GM21390 (cell line): ENCODE measurements around the gene CD2BP2.

ENCODE experiments used
- ATAC-seq: cut with Tn5 transposase; IDR thresholded peaks from one replicate; pipeline ENCODE4 v1.9.1; 2021; ENCODE audit not compliant: unreplicated experiment

The CD2BP2 gene

DNA sequence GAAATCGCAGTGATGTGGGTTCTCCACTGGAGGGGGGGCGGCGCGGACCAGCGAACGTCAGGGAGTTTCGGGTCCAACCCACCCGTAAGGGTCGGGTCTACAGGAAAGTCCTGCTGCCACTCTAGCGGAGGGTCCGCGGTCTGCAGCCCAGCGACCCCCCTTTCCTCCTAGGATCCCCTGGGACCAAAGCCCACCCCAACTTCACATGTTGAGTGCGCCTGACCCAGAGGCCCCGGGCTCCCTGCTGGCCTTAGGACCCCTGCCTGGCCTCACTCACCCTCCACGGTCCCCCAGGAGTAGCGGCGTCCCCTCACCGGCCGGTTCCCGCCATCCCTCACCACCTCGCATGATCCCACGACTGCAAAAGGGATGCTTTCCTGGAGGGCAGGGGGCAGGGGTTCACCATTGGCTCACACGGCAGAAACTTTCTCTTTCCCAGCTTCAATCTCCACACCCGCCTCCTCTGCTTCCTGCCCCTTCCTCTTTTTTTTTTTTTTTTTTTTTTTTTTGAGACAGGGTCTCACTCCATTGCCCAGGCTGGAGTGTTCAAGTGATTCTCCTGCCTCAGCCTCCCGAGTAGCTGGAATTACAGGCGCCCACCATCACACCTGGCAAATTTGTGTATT, 24.2 kb upstream of the CD2BP2 start:
- ATAC-seq = no peak

DNA sequence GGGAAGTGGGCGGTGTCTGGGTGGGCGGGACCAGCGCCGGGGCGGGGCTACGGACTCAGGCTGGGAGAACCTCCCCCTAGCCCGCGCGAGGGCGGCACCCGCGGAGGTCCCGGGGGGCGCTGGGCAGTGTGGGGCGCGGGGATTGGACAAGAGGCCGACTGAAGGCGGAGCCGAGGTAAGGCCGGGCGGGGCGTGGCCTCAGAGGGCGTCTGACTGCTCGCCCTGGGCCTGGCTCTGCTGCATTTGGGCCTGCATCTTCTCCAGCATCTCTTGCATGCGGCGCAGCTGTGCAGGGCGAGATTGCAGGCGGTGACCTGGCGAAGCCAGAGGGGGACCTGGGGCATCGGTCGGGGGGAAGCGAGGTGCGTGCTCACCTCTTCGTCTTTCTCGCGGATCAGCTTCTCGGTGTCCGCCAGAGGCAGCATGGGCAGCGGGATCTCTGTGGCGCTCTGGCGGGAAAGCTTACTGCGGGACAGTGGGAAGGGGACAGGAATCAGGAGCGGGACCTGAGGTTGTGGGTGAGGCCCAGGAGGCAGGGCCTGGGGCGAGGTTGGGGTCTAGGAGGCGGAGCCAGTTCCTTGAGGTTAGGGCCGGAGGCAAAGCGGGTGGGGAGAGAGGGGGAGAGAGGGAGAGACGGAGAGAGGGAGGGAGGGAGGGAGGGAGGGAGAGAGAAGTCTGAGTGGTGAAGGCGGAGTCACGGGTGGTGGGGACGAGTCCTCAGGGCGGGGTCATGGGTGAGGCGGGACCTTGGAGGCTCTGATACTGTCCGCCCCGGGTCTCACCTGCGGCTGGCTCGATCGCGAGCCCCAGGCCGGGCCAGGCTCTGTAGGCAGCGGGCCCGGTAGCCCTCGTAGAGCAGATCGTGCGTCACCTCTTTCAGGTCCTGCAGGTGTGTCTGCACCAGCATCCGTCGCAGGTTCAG, 23.4 kb upstream of the CD2BP2 start:
- peak; percentile 78 for ATAC-seq

DNA sequence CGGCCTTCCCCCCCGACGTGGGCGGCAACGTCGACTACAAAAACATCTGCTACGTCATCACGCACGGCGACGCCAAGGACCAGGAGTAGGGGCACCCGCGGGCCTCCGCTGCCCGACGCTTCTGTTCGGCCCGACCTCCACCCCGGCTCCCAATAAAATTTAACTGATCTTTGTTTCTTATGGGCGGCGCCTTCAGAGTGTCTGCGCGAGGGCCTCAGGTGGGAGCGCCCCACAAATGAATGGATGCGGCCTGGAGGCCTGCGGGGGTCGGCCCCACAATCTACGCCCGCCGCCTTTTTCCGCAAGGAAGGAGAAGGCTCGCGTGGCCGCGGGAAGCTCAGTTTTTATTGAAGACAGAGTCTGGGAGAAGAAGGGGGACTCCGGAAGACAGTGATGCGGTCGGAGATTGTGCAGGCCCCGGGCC, 22.7 kb upstream of the CD2BP2 start:
- ATAC-seq = peak; percentile 26

DNA sequence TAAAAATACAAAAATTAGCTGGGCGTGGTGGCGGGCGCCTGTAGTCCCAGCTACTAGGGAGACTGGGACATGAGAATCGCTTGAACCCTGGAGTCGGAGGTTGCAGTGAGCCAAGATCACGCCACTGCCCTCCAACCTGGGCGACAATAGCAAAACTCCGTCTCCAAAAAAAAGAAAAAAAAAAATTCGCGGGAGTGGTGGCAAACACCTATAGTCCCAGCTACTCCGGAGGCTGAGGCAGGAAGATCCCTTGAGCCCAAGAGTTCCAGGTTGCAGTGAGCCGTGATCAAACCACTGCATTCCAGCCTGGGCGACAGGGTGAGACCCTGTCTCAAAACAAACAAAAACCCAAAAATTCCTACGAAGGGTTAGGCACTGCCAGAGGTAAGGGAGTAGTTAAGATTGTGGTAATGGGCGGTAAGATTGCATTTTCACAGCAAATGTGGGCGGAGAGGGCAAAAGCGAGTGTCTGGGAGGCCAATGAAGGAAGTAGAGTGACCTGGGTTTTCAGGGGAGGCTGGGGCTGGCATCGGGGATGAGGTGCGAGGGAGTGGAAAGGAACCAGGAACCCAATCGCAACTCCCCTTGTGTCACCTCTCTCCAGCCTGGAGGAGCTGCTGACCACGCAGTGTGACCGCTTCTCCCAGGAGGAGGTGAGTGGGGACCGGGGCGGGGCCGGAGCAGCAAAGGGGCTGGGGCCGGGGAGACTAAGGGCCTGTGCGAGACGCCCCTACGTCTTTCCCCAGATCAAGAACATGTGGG, 22.1 kb upstream of the CD2BP2 start:
- ATAC-seq = no peak

DNA sequence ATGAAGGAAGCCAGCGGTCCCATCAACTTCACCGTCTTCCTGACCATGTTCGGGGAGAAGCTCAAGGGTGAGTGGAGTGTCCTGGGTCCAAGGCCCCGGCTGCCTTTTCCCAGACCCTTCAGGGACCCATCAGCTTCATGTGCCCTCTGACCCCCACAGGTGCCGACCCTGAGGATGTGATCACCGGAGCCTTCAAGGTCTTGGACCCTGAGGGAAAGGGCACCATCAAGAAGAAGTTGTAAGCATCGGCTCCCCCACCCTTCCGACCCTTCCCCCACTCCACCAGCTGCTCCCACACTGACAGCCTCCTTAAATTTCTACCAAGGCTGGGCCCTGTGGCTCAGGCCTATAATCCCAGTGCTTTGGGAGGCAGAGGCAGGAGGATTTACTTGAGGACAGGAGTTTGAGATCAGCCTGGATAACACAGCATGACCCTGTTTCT, 21.4 kb upstream of the CD2BP2 start:
- no peak for ATAC-seq

DNA sequence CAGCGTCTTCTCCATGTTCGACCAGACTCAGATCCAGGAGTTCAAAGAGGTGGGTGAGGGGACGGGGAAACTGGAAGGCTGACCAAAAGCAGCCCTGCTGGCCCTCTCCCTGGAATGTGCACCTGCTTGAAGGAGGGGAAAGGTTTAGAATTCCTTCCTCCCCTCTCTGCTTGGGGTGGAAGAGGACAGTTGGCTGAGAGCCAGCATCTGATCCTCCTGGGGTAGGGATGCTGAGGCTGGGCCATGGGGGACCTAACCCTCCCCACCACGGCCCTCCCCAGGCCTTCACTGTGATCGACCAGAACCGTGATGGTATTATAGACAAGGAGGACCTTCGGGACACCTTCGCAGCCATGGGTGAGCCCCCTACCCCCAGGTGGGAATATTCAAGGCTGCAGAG, 20.8 kb upstream of the CD2BP2 start:
- no peak for ATAC-seq

GRCh38 chr16:30374538-30374937, 19.4 kb upstream of the CD2BP2 start, which contains the start of gene MYL11:
MYL11 (plus strand) TSS chr16:30374802; CDS start chr16:30374858, 56 bp downstream.
- ATAC-seq = no peak

DNA sequence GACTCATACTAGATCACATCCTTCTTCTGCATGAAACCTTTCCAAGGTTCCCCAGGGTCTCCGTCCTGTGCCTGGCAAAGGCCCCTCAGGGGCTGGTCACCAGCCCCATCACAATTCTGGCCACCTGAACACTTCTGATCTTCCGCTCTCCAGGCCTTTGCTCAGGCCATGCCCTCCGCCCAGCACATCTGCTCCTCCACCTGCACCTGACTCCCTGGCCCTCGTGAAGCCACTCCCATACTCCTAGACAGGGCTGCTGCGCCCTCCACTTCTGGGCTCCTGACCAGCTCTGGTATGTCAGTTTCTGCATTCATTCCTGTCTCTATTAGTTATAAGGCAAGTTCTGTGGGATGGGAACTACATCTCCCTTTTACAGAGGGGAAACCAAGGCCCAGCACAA, 17.6 kb upstream of the CD2BP2 start:
- no peak for ATAC-seq

DNA sequence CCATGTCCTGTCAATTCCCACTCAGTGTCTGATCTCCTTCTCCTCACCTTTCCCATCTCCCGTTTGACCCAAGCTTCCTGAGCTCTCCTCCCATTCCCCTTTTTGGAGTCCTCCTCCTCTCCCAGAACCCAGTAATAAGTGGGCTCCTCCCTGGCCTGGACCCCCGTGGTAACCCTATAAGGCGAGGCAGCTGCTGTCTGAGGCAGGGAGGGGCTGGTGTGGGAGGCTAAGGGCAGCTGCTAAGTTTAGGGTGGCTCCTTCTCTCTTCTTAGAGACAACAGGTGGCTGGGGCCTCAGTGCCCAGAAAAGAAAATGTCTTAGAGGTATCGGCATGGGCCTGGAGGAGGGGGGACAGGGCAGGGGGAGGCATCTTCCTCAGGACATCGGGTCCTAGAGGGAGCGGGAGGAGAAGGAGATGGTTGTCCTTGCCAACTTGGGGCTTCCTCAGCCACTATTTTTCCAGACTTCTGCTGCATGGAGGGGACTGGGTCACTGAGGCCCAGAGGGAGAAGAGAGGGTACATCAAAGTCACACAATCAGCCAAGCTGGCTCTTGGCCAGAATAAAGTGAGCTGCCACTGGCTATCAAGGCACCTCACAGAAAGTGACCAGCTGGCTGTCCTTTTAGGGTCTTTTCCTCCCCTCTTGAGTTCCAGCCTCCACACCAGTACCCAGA, 17.1 kb upstream of the CD2BP2 start:
- no peak for ATAC-seq

DNA sequence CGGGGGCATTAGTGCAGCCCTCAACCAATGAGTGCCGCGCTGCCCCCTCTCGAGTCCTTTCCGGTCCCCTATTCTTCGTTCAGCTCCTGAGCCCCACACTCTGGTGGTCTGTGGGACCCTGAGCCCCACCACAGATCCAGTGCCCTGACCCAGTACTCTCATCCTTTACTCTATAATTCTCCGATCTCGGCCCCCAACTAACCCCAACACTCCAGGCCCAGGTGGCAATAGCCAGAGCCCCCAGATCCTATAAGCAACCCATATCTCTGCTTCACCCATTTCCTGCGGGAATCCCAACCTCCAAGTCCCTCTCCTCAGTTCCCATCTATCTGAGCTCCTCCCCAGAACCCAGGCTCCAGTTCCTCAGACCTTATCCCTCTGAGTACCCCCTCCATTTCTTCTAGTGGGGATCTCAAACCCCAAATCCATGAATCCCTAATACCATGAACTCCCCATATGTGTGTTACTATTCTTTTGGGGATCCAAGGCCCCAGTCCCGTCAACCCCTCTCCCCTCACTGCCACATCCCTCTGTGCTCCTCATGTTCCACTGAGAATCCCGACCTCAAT, 16.2 kb upstream of the CD2BP2 start:
- ATAC-seq = no peak

- ATAC-seq = peak; percentile 74
These were observed 15.5 kb upstream of the CD2BP2 start, which contains the start of gene TBC1D10B for GRCh38 chr16:30370456-30371247. TBC1D10B (minus strand) TSS chr16:30370494; CDS start chr16:30370183, 311 bp downstream.

DNA sequence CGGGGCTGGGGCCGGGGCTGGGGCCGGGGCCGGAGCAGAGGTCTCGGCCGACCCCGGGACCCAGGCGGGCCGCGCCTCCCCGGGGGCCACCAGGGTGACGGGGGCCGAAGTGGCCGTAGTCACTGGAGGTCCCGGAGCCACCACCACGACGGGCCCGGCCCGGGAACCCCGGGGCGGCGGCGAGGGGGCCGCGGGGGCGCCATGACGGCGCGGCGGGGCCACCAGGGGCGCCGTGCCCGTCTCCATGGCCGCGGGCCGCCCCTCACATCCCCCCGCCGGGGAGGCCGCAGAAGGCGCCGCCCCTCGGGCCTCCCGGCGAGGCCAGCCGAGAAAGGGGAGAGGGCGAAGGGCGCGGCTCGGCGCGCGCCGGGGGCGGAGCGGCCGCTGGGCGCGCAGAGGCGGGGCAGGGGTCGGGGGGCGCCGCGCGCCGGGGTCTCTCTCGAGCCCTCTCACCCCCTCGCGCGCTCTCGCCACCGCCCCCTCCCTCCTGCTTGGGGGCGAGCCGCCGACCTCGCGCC, 14.9 kb upstream of the CD2BP2 start:
- peak; percentile 8 for ATAC-seq

DNA sequence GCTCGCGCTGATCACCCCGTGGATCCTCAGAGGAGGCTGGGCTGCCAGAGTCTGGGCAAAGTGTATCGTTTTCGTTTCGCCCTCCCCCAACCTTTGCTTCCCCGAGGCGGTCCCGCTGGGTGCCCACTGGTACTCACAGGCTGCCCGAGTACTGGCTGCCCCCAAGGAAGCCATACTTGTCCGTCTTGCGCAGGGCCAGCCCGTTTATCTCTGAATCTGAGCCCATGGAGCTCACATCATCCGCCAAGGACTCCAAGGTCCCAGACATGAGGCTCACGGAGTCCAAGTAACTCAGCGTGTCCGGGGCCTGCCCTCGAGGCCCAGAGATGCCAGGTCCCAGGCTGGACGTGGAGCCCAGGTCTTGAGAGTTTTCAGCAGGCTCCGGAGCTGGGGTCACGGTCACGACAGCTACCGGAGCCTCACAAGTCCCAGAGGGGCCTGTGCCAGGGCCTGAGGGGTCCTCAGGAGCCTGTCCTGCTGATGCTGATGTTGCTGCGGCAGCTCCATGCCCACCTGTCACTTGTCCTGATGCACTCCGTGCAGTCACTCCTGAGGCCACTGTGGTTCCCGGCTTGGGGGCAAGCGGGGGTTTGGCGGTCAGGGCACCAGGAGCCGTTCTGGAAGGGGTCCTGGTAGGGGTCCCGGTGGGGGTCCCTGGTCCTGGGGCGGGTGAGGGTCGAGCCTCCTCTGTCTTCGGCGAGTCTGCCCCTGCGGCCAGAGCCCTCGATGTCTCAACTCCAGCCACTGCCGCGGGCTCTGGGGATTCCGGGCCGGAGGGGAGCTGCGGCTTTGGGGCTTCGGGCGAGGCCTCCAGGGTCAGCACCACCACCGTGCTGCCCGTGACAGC, 14.2 kb upstream of the CD2BP2 start:
- no peak for ATAC-seq

GRCh38 chr16:30368792-30369090, 13.6 kb upstream of the CD2BP2 start:
- ATAC-seq = no peak

DNA sequence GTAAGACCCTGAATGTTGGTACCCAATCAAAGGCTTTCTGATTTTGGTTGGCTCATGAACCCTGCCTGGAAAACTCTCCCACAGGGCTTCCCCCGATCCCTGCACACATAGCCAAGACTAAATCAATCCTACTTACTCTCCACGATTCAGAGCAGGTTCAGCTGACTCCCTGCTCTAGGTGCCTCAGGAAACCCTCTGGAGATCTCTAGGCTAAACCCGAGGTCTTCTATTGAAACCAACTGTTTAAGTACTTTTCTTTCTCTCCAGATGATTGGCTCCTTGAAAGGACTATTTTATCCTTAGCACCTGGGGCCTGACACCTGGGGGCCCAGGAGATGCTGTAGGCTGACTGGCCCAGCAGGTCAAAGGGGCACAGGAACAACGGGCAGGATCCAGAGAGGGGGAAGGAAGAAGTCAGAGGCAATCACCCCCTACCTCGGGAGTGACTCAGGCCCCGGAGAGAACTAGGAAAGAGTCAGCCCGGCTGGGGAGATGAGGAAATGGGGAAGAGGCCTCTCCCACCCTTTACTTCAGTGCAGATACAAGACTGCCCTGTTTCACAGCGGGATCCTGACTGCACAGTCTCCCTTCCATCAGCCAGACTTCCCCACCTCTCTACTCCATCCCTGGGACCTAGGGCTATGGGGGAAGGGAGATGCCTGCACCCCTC, 13.1 kb upstream of the CD2BP2 start:
- no peak for ATAC-seq

DNA sequence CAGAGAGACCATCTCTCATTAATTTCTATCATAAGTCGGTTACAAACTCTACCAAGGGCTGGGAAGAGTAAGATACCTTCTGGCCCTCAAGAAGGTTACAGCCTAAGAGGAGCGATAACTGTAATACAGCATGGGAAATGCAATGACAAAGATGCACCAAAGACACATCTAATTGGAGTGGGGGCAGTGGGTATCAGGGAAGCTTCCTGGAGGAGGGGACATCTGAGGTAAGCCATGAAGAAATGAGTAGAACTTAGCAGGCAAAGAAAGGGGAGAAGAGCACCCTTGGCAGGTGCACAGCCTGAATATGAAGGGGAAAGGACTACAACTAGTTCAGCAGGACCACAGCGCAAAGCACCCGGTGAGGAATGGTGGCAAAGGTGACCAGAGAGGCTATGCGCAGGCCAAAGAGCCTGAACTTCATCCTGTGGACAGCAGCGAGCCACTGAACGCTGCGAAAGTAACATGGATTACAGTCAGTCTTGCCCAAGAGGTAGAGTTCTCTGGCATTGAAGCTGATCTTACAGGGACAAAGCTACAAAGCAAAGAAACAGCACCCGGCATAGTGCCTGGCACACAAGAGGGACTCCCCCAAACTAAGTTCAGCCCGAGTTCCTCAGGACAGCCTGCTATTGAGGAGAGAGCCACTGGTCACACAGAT, 12.4 kb upstream of the CD2BP2 start:
- ATAC-seq = no peak

- no peak for ATAC-seq
These were observed 11.4 kb upstream of the CD2BP2 start for GRCh38 chr16:30366511-30366910.

DNA sequence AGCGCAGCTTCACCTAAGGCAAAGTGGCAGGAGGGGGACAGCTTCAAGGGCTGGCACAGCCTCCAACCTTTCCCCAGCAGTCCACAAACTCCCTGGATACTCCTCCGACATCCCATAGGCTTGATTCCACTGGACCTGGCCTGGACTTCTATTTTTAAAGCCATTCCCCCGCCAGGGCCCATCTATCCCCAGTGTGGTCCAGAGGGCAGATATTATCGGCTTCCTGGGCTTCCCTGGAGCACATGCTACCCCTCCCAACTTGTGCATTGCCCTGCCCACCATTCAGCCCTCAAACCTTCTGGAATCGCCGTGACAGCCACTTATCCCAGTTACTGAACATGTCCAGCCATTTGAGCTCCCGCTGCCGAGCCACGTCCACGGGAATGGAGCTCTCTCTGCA, 10.1 kb upstream of the CD2BP2 start:
- ATAC-seq = no peak
